ENCODE results near the gene ZBTB24.

DNA sequence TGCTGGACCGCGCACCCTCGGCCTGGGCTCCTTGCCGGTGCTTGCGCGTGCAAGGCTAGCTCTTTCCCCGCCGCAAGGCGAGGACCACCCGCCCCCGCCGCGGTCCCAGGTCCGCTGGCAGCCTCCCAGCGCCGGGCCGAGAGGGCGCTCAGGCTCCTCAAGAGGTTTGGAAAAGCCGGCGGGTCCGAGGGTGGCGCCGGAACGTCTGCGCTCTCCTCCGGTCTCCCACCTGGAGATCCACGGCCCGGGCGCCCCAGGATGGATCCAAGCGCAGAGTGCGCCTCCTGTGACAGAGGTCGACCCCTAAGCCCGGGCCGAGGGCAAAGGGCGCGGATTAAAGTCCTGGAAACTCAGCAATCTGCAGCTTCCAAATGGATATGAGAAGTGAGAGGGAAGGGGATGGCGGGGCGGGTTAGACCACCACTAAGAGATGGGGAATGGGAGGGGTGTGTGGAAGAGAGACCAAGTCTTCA, 26.9 kb downstream of the ZBTB24 start:
- TF ChIP-seq, protein P1, sequence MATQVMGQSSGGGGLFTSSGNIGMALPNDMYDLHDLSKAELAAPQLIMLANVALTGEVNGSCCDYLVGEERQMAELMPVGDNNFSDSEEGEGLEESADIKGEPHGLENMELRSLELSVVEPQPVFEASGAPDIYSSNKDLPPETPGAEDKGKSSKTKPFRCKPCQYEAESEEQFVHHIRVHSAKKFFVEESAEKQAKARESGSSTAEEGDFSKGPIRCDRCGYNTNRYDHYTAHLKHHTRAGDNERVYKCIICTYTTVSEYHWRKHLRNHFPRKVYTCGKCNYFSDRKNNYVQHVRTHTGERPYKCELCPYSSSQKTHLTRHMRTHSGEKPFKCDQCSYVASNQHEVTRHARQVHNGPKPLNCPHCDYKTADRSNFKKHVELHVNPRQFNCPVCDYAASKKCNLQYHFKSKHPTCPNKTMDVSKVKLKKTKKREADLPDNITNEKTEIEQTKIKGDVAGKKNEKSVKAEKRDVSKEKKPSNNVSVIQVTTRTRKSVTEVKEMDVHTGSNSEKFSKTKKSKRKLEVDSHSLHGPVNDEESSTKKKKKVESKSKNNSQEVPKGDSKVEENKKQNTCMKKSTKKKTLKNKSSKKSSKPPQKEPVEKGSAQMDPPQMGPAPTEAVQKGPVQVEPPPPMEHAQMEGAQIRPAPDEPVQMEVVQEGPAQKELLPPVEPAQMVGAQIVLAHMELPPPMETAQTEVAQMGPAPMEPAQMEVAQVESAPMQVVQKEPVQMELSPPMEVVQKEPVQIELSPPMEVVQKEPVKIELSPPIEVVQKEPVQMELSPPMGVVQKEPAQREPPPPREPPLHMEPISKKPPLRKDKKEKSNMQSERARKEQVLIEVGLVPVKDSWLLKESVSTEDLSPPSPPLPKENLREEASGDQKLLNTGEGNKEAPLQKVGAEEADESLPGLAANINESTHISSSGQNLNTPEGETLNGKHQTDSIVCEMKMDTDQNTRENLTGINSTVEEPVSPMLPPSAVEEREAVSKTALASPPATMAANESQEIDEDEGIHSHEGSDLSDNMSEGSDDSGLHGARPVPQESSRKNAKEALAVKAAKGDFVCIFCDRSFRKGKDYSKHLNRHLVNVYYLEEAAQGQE (IDR thresholded peaks at IDR 0.05) = no peak
- TF ChIP-seq HNF4G (IDR thresholded peaks at IDR 0.05) (no peak), EGR1 (IDR thresholded peaks at IDR 0.05; ENCODE audit: low read depth in 2 of 2) (no peak), NR2F2 (IDR thresholded peaks at IDR 0.05) (no peak)
- TF ChIP-seq, protein P2, sequence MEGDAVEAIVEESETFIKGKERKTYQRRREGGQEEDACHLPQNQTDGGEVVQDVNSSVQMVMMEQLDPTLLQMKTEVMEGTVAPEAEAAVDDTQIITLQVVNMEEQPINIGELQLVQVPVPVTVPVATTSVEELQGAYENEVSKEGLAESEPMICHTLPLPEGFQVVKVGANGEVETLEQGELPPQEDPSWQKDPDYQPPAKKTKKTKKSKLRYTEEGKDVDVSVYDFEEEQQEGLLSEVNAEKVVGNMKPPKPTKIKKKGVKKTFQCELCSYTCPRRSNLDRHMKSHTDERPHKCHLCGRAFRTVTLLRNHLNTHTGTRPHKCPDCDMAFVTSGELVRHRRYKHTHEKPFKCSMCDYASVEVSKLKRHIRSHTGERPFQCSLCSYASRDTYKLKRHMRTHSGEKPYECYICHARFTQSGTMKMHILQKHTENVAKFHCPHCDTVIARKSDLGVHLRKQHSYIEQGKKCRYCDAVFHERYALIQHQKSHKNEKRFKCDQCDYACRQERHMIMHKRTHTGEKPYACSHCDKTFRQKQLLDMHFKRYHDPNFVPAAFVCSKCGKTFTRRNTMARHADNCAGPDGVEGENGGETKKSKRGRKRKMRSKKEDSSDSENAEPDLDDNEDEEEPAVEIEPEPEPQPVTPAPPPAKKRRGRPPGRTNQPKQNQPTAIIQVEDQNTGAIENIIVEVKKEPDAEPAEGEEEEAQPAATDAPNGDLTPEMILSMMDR (IDR thresholded peaks at IDR 0.05; ENCODE audit: low read depth, low read length, missing input control) = no peak
- TF ChIP-seq, protein P3, sequence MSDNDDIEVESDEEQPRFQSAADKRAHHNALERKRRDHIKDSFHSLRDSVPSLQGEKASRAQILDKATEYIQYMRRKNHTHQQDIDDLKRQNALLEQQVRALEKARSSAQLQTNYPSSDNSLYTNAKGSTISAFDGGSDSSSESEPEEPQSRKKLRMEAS (IDR thresholded peaks at IDR 0.05) = no peak
